A673 (cell line): ENCODE results near the gene CCDC80.

Experiments used
- CTCF ChIP-seq: fragments of 300-800, 200-600 bp; sonication (generic); conservative IDR thresholded peaks from 2 replicates; pipeline ENCODE4 v1.5.1; 2017; ENCODE audit warnings: low read depth, mild to moderate bottlenecking, antibody characterized with exemption, low read length, moderate library complexity, mixed read lengths
- EZH2 ChIP-seq: fragments of 200-600 bp; sonication (generic); IDR thresholded peaks from 2 replicates; pipeline ENCODE4 v1.6.1; 2017; ENCODE audit warnings: borderline replicate concordance, low read depth, mild to moderate bottlenecking, mixed read lengths, antibody characterized with exemption, low read length; ENCODE audit not compliant: poor library complexity, severe bottlenecking

- TF ChIP-seq CTCF (no peak), EZH2 (no peak)
Observed at GRCh38 chr3:112675349-112675748, 34.4 kb upstream of the CCDC80 start.
